SK-N-SH (cell line): ENCODE results near the gene FAHD1. TPM values are rescaled to one million over a fixed set of nuclear protein-coding genes. Genes with fewer than 3 reads are reported as not detected.

Source experiments
- CTCF ChIA-PET: fragments of 300-600, 350-600 bp; formaldehyde crosslinking; extraction: SDS; loops from one replicate; lab custom pipeline; 2021; lab: Yijun Ruan, JAX
- POLR2A ChIA-PET: fragments of 350-600 bp; sonication (Branson Sonifier 250); formaldehyde crosslinking; extraction: SDS; loops from one replicate; lab custom pipeline; 2020; ENCODE audit warnings: antibody characterized with exemption, inconsistent platforms; lab: Yijun Ruan, JAX
- DNase-seq: peaks from one replicate; pipeline ENCODE4 v3.0.0; 2012
- H2AFZ ChIP-seq: fragments of 200-600 bp; sonication (generic); 2 replicates; pipeline ENCODE4 v1.8.1; 2016; ENCODE audit warnings: antibody characterized with exemption, mild to moderate bottlenecking, low read depth
- H3F3A ChIP-seq: fragments of 200-600 bp; sonication (generic); replicated peaks from 2 replicates; pipeline ENCODE3; 2016; ENCODE audit warnings: antibody characterized with exemption, mild to moderate bottlenecking; ENCODE audit not compliant: insufficient read depth
- H3K27ac ChIP-seq, 2 experiments: fragments of 200-500 bp in 1 of 2; fragments of 200-600 bp in 1 of 2; sonication (Bioruptor generic) in 1 of 2; sonication (generic), shearing (Covaris generic) in 1 of 2; 2 replicates each; pipeline versions ENCODE4 v1.5.1 to v1.6.1; 2014 to 2016; ENCODE audit warnings: low read depth in 2 of 2, inconsistent platforms in 1 of 2, low read length in 1 of 2, mild to moderate bottlenecking in 1 of 2, mixed read lengths in 1 of 2
- H3K27me3 ChIP-seq: fragments of 200-600 bp; sonication (generic), shearing (Covaris generic); 2 replicates; pipeline ENCODE4 v1.6.1; 2016; ENCODE audit warnings: mixed run types; ENCODE audit not compliant: insufficient read depth
- H3K36me3 ChIP-seq, 2 experiments: fragments of 200-500 bp in 1 of 2; fragments of 200-600 bp in 1 of 2; sonication (Bioruptor generic) in 1 of 2; sonication (generic) in 1 of 2; replicated peaks in 1 of 2; 2 replicates each; pipeline versions ENCODE3 to v1.5.1; 2014 to 2016; ENCODE audit warnings: low read length in 1 of 2, mild to moderate bottlenecking in 1 of 2; ENCODE audit not compliant: insufficient read depth in 2 of 2, control insufficient read depth in 1 of 2
- H3K4me1 ChIP-seq, 2 experiments: fragments of 200-500 bp in 1 of 2; fragments of 200-600 bp in 1 of 2; sonication (Bioruptor generic) in 1 of 2; sonication (generic), shearing (Covaris generic) in 1 of 2; 2 replicates each; pipeline versions ENCODE4 v1.5.1 to v1.6.1; 2014 to 2016; ENCODE audit warnings: low read depth in 1 of 2, low read length in 1 of 2, mixed run types in 1 of 2; ENCODE audit not compliant: insufficient read depth in 2 of 2, control insufficient read depth in 1 of 2
- H3K4me2 ChIP-seq: fragments of 200-600 bp; sonication (generic), shearing (Covaris generic); 2 replicates; pipeline ENCODE4 v1.6.1; 2017; ENCODE audit warnings: mixed run types
- H3K4me3 ChIP-seq, 2 experiments: fragments of 200-500 bp in 1 of 2; fragments of 200-600 bp in 1 of 2; sonication (Bioruptor generic) in 1 of 2; sonication (generic), shearing (Covaris generic) in 1 of 2; 2 replicates each; pipeline versions ENCODE4 v1.5.1 to v1.8.1; 2014 to 2016; ENCODE audit warnings: low read depth in 2 of 2, inconsistent platforms in 1 of 2, low read length in 1 of 2, mild to moderate bottlenecking in 1 of 2, mixed read lengths in 1 of 2, moderate library complexity in 1 of 2
- H3K79me2 ChIP-seq: fragments of 200-600 bp; sonication (generic); 2 replicates; pipeline ENCODE4 v1.8.1; 2017; ENCODE audit warnings: mild to moderate bottlenecking; ENCODE audit not compliant: insufficient read depth
- H3K9ac ChIP-seq: fragments of 200-600 bp; sonication (generic); 2 replicates; pipeline ENCODE4 v1.6.1; 2017; ENCODE audit warnings: mixed run types
- H3K9me2 ChIP-seq: fragments of 200-600 bp; sonication (generic); 2 replicates; pipeline ENCODE4 v1.6.1; 2017; ENCODE audit warnings: mixed run types
- H3K9me3 ChIP-seq: fragments of 200-600 bp; sonication (generic); 2 replicates; pipeline ENCODE4 v1.6.1; 2017; ENCODE audit warnings: mixed run types, mild to moderate bottlenecking, moderate library complexity
- H4K20me1 ChIP-seq: fragments of 200-600 bp; sonication (generic); 2 replicates; pipeline ENCODE4 v1.6.1; 2017; ENCODE audit warnings: mild to moderate bottlenecking, mixed run types; ENCODE audit not compliant: insufficient read depth
- JUND ChIP-seq: IDR thresholded peaks from 2 replicates; pipeline ENCODE4 v1.4.0; 2012
- POLR2AphosphoS5 ChIP-seq: IDR thresholded peaks from 2 replicates; pipeline ENCODE4 v1.6.1; 2012; ENCODE audit warnings: low read depth, low read length
- SMC3 ChIP-seq: IDR thresholded peaks from 2 replicates; pipeline ENCODE4 v1.6.1; 2012; ENCODE audit warnings: low read depth, low read length, improper control_type of control experiment
- TAF1 ChIP-seq: IDR thresholded peaks from 2 replicates; pipeline ENCODE4 v1.6.1; 2012; ENCODE audit warnings: low read depth, mild to moderate bottlenecking, low read length, moderate library complexity, borderline replicate concordance
- TCF12 ChIP-seq: IDR thresholded peaks from 2 replicates; pipeline ENCODE4 v1.4.0; 2012
- USF2 ChIP-seq: fragments of 150-350 bp; IDR thresholded peaks from 2 replicates; pipeline ENCODE4 v1.6.1; 2017; ENCODE audit warnings: antibody characterized with exemption, low read length, low read depth, borderline replicate concordance
- WGBS: methylation state at CpG from one replicate; pipeline ENCODE4 v1.1.6; 2017; ENCODE audit warnings: low lambda C conversion rate; 5-methylcytosine and 5-hydroxymethylcytosine counted together
- polyA plus RNA-seq, 3 experiments: library from polyadenylated mRNA; depleted of rRNA; stranded (reverse); fragments of >200 nt; gene quantifications; 2 replicates each; pipeline ENCODE4 v1.2.3, GENCODE V29; 2012

FAHD1 gene
- polyA plus RNA-seq, 1 of the 3 experiments (the other 2 are of a cell fraction) = 59.0 TPM

GRCh38 chr16:1778200-1779179, 48.5 kb upstream of the FAHD1 start:
- peaks cover 3 to 37% of the 10 kb centered on the region in 2 experiments for H3K36me3 ChIP-seq
- no peaks in the 10 kb centered on the region for H3K9me3 ChIP-seq
- WGBS = 93% methylated on average over 22 of the region's 34 CpGs
- no peaks in the 10 kb centered on the region for H3K27me3 ChIP-seq
- CTCF ChIA-PET = interaction anchor here (0.6 kb wide), 1 partner anchor 375 kb away, joined by 4 read pairs; no protein-coding TSS in a partner anchor
- no peak for TF ChIP-seq SMC3
- TF ChIP-seq TAF1 = no peak
- TF ChIP-seq JUND = no peak; the same call in 1 of the 2 replicates
- TF ChIP-seq POLR2AphosphoS5 = peak; percentile 24
- TF ChIP-seq, all 33 proteins: peak for 1
- DNase-seq = no peak
- H3K27ac ChIP-seq = no peak overlapping the region
- peaks cover 8% of the 10 kb centered on the region for H3F3A ChIP-seq
- H3K9me2 ChIP-seq = no peaks in the 10 kb centered on the region
- H3K9ac ChIP-seq = no peak overlapping the region
- no peak overlapping the region for H3K4me3 ChIP-seq
- H3K4me2 ChIP-seq = no peak overlapping the region
- peaks cover 13% of the 10 kb centered on the region; the same call in 1 of the 2 replicates for H4K20me1 ChIP-seq
- H3K4me1 ChIP-seq = peaks cover 0 to 21% of the 10 kb centered on the region in 2 experiments; a peak in 2 of 4 replicates
- peaks cover 42% of the 10 kb centered on the region for H3K79me2 ChIP-seq
- POLR2A ChIA-PET = no interaction called here
- H2AFZ ChIP-seq = no peak overlapping the region

- Histone ChIP-seq H3K4me1 (peaks cover 0 to 15% of the 10 kb centered on the region in 2 experiments; a peak in 2 of 4 replicates), H3K9ac (no peak overlapping the region), H3K4me3 (no peak overlapping the region), H3F3A (peaks cover 8% of the 10 kb centered on the region), H3K79me2 (peaks cover 42% of the 10 kb centered on the region), H3K4me2 (no peak overlapping the region), H3K9me2 (no peaks in the 10 kb centered on the region), H3K27me3 (no peaks in the 10 kb centered on the region), H4K20me1 (peaks cover 13% of the 10 kb centered on the region; the same call in 1 of the 2 replicates), H3K9me3 (no peaks in the 10 kb centered on the region), H3K27ac (no peak overlapping the region), H3K36me3 (peaks cover 3 to 37% of the 10 kb centered on the region in 2 experiments), H2AFZ (no peak overlapping the region)
- POLR2A ChIA-PET = interaction anchor here (0.7 kb wide), 1 partner anchor 117 kb away, joined by 3 read pairs; no protein-coding TSS in a partner anchor
- no peak for DNase-seq
- CTCF ChIA-PET = interaction anchor here (0.6 kb wide), 1 partner anchor 374 kb away, joined by 4 read pairs; no protein-coding TSS in a partner anchor
- no peak for TF ChIP-seq USF2
- peak; percentile 5; the same call in 1 of the 2 replicates for TF ChIP-seq JUND
- no peak for TF ChIP-seq TCF12
- WGBS = 93% methylated on average over 4 of the region's 8 CpGs
These were observed 47.7 kb upstream of the FAHD1 start for GRCh38 chr16:1779234-1779701.
